Measurements from ENCODE around the gene CPVL. TPM values are rescaled to one million over a fixed set of nuclear protein-coding genes. Genes with fewer than 3 reads are reported as not detected.
A peak's percentile ranks its signal among the peaks of the same experiment; 100 is the strongest.

Gene CPVL
- total RNA-seq, 4 donors from 2014 or later = 3.9 to 34.1 (median 15.7) TPM

DNA sequence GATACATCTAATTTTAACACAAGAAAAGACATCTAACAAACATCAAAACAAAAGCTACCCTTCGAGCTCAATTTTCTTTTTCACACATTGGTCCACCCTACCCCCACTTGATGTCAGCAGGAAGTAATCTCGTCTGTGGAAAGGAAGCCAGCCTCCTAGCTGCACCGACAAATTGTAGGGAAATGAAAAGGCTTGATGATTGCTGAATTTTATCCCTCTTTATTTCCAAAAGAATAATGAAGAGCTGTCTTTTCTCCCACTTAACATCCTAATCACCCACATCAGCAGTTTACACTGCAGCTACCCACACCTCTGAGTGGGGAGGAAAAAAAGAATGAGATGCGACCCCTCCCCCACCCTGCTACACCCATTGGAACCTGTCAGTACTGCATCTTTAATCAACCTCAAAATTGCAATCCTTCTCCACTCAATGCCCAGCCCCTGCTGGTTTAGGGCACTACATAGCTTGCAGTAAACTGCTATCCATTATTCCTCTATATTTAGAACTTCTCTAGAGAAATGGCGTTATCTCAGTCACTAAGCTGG is 10.6 kb upstream of the CPVL start:
- no peak overlapping the region for H3K27ac ChIP-seq
- H3K4me3 ChIP-seq = no peak overlapping the region
- TF ChIP-seq, protein P1, sequence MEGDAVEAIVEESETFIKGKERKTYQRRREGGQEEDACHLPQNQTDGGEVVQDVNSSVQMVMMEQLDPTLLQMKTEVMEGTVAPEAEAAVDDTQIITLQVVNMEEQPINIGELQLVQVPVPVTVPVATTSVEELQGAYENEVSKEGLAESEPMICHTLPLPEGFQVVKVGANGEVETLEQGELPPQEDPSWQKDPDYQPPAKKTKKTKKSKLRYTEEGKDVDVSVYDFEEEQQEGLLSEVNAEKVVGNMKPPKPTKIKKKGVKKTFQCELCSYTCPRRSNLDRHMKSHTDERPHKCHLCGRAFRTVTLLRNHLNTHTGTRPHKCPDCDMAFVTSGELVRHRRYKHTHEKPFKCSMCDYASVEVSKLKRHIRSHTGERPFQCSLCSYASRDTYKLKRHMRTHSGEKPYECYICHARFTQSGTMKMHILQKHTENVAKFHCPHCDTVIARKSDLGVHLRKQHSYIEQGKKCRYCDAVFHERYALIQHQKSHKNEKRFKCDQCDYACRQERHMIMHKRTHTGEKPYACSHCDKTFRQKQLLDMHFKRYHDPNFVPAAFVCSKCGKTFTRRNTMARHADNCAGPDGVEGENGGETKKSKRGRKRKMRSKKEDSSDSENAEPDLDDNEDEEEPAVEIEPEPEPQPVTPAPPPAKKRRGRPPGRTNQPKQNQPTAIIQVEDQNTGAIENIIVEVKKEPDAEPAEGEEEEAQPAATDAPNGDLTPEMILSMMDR (IDR thresholded peaks at IDR 0.05) = no peak
- TF ChIP-seq POLR2A (IDR thresholded peaks at IDR 0.05) = no peak
- H3K27me3 ChIP-seq = peaks cover 0 to 15% (median 0%) of the 10 kb centered on the region in 4 donors
- WGBS, 2 donors = 50 to 53% methylated on average over 5 of the region's 5 CpGs
- H3K9me3 ChIP-seq = no peaks in the 10 kb centered on the region
- no peak for DNase-seq
- intact Hi-C loops (cut with DNase I) = no loop called here
- no peaks in the 10 kb centered on the region for H3K36me3 ChIP-seq
- H3K4me1 ChIP-seq = no peaks in the 10 kb centered on the region

DNA sequence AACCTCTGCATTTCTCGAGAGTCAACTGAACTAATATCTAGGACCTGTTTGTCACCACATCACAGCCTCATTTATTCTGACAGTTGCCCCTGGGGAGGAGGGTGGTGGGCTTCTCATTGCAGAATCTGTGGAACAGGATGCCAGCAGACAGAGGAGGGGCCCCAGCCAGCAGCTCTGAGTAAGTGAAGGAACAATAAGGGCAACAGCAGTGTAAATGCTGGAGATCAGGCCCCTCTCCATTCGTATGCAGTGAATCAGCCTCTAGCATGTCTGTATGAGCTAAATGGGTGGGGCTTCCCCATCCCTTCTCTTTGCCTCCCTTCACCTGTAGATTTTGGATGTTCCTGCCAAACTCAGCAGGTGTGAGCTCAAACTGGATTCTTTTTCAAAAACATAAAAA is 7.7 kb upstream of the CPVL start:
- WGBS, 2 donors = 70 to 75% methylated on average over 2 of the region's 2 CpGs
- Histone ChIP-seq H3K27ac (no peak overlapping the region), H3K4me3 (no peak overlapping the region), H3K36me3 (no peaks in the 10 kb centered on the region), H3K4me1 (no peaks in the 10 kb centered on the region), H3K9me3 (no peaks in the 10 kb centered on the region), H3K27me3 (peaks cover 0 to 12% (median 0%) of the 10 kb centered on the region in 4 donors)
- intact Hi-C loops (cut with DNase I) = no loop called here
- no peak for DNase-seq
- TF ChIP-seq, protein P1 (IDR thresholded peaks at IDR 0.05) = no peak
- no peak for TF ChIP-seq POLR2A (IDR thresholded peaks at IDR 0.05)

DNA sequence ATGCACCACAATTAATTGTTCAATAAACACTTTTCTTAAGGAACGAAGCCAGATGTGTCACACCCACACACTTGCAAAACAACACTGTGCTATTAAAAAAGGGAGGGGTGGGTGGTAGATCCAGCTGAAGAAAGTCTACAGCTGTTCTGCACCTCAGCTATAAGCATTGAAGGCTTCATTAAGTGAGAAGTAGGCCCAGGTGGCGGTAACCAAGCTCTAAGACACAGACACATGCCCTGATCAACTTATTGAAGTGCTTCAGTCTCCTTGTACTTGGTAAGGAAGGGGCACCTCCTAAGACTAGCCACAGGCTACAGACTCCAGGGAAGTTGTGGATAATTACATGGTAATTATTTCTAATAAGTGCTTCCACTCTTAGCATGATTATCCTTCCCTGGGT is 4.5 kb upstream of the CPVL start:
- Histone ChIP-seq H3K27ac (no peak overlapping the region), H3K36me3 (no peaks in the 10 kb centered on the region), H3K27me3 (peaks cover 0 to 29% (median 0%) of the 10 kb centered on the region in 4 donors), H3K4me3 (no peak overlapping the region), H3K4me1 (peaks cover 8 to 12% (median 11%) of the 10 kb centered on the region in 3 donors), H3K9me3 (no peaks in the 10 kb centered on the region)
- intact Hi-C loops (cut with DNase I) = no loop called here
- no peak for TF ChIP-seq POLR2A (IDR thresholded peaks at IDR 0.05)
- TF ChIP-seq, protein P1 (IDR thresholded peaks at IDR 0.05) = no peak
- WGBS, 2 donors = 64 to 68% methylated on average over 2 of the region's 2 CpGs
- no peak for DNase-seq

DNA sequence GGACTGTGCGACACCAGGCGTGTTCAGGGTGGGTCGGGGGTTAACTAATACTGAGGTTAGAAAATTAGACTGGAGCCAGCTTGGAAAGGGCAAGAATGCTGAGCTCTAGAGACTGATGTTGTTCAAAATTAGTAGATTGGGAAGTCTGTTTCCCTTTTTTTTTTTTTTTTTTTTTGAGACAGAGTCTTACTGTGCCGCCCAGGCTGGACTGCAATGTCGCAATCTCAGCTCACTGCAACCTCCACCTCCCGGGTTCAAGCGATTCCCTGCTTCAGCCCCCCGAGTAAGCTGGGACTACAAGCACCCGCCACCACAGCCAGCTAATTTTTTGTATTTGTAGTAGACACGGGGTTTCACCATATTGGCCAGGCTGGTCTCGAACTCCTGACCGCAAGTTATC is 2.7 kb upstream of the CPVL start:
- DNase-seq = no peak
- intact Hi-C loops (cut with DNase I) = no loop called here
- Histone ChIP-seq H3K9me3 (no peaks in the 10 kb centered on the region), H3K36me3 (no peaks in the 10 kb centered on the region), H3K27ac (peak overlapping the region in 1 of 4 donors; percentile 34), H3K4me1 (peaks cover 9 to 19% (median 12%) of the 10 kb centered on the region in 3 donors), H3K27me3 (peaks cover 0 to 46% (median 0%) of the 10 kb centered on the region in 4 donors), H3K4me3 (no peak overlapping the region)
- TF ChIP-seq, protein P1 (IDR thresholded peaks at IDR 0.05) = no peak
- no peak for TF ChIP-seq POLR2A (IDR thresholded peaks at IDR 0.05)
- WGBS, 2 donors = 89 to 93% methylated on average over 11 to 12 of the region's 12 CpGs

DNA sequence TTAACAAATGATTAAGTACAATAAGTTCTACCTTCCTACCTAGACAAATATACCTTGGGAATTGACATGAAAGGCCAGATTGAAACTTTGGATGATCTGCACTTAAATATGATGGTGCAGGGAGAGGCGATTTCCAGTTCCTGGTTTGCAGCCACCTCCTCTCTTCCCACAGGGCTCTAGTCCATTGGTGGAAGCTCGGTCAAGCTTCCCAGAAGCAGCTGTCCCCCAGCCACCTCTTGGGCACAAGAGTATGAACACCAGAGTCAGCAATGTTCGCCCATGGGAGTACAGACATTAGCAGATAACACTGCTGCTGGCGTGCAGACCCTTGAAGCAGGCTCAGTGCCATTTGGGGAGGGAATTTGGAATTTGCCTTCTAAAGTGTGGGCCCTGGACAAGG is 1.5 kb upstream of the CPVL start:
- Histone ChIP-seq H3K27me3 (peaks cover 0 to 53% (median 0%) of the 10 kb centered on the region in 4 donors), H3K36me3 (no peaks in the 10 kb centered on the region), H3K9me3 (no peaks in the 10 kb centered on the region), H3K27ac (no peak overlapping the region), H3K4me3 (no peak overlapping the region), H3K4me1 (peaks cover 9 to 19% (median 12%) of the 10 kb centered on the region in 3 donors)
- no peak for TF ChIP-seq POLR2A (IDR thresholded peaks at IDR 0.05)
- TF ChIP-seq, protein P1 (IDR thresholded peaks at IDR 0.05) = no peak
- intact Hi-C loops (cut with DNase I) = no loop called here
- no peak for DNase-seq
- WGBS, 2 donors = 82 to 91% methylated on average over 1 to 3 of the region's 4 CpGs

Data from esophagus squamous epithelium (tissue), 5 donors.